PC-9 (cell line): ENCODE measurements around the gene TRAPPC10. TPM values are rescaled to one million over a fixed set of nuclear protein-coding genes. Genes with fewer than 3 reads are reported as not detected.

Experiments
- BruUV-seq: library from RNA; stranded (reverse); fragments of 400-500 nt; replicated peaks from 2 replicates; lab custom pipeline; 2021; lab: Mats Ljungman, UMichigan
- CTCF ChIA-PET: fragments of 300-600 bp; sonication (Branson Sonifier 250); formaldehyde crosslinking; loops from one replicate; lab custom pipeline; 2022; ENCODE audit warnings: antibody characterized with exemption; lab: Charles Lee
- POLR2A ChIA-PET: fragments of 300-600 bp; sonication (Branson Sonifier 250); formaldehyde crosslinking; loops from one replicate; lab custom pipeline; 2022; ENCODE audit warnings: antibody characterized with exemption; ENCODE audit not compliant: unreplicated experiment; lab: Charles Lee
- DNase-seq, 2 experiments: peaks; one replicate each; pipeline versions ENCODE4 v3.0.0 to v3.0.0-alpha.2; 2015 to 2022; ENCODE audit warnings: mixed read lengths in 1 of 2
- H2AFZ ChIP-seq: fragments of 200-600 bp; sonication (generic); 2 replicates; pipeline ENCODE4 v1.8.1; 2017; ENCODE audit warnings: antibody characterized with exemption
- H3F3A ChIP-seq: fragments of 200-600 bp; sonication (generic); 2 replicates; pipeline ENCODE4 v1.8.1; 2017; ENCODE audit warnings: antibody characterized with exemption, mild to moderate bottlenecking, low read depth; ENCODE audit not compliant: insufficient read depth
- H3K27ac ChIP-seq: fragments of 200-600 bp; sonication (generic); 2 replicates; pipeline ENCODE4 v1.6.1; 2016; ENCODE audit warnings: mixed run types
- H3K27me3 ChIP-seq: fragments of 200-600 bp; sonication (generic); 2 replicates; pipeline ENCODE4 v1.6.1; 2016; ENCODE audit warnings: low read depth, mixed run types; ENCODE audit not compliant: insufficient read depth
- H3K36me3 ChIP-seq: fragments of 200-600 bp; sonication (generic); 2 replicates; pipeline ENCODE4 v1.6.1; 2016; ENCODE audit warnings: low read depth, mixed run types
- H3K4me1 ChIP-seq: fragments of 200-600 bp; sonication (generic); replicated peaks from 2 replicates; pipeline ENCODE4 v1.6.1; 2016; ENCODE audit warnings: mixed run types; ENCODE audit not compliant: insufficient read depth
- H3K4me2 ChIP-seq: fragments of 200-600 bp; sonication (generic); 2 replicates; pipeline ENCODE4 v1.6.1; 2017; ENCODE audit warnings: mixed run types
- H3K4me3 ChIP-seq: fragments of 200-600 bp; sonication (generic); 2 replicates; pipeline ENCODE4 v1.6.1; 2016; ENCODE audit warnings: mixed run types
- H3K79me2 ChIP-seq: fragments of 200-600 bp; sonication (generic); 2 replicates; pipeline ENCODE4 v1.6.1; 2017; ENCODE audit warnings: low read depth, mixed run types
- H3K9me2 ChIP-seq: fragments of 200-600 bp; sonication (generic); 2 replicates; pipeline ENCODE4 v1.8.1; 2017; ENCODE audit warnings: mild to moderate bottlenecking; ENCODE audit not compliant: insufficient read depth
- H3K9me3 ChIP-seq: fragments of 200-600 bp; sonication (generic); 2 replicates; pipeline ENCODE4 v1.8.1; 2016; ENCODE audit warnings: low read depth; ENCODE audit not compliant: insufficient read depth
- H4K20me1 ChIP-seq: fragments of 200-600 bp; sonication (generic); 2 replicates; pipeline ENCODE4 v1.8.1; 2017; ENCODE audit not compliant: insufficient read depth
- CTCF ChIP-seq: fragments of 200-600 bp; sonication (generic); conservative IDR thresholded peaks from 2 replicates; pipeline ENCODE4 v1.6.1; 2017; ENCODE audit warnings: mixed run types, antibody characterized with exemption, mild to moderate bottlenecking, moderate library complexity
- EZH2 ChIP-seq: fragments of 200-600 bp; sonication (generic); IDR thresholded peaks from 2 replicates; pipeline ENCODE4 v1.8.0; 2017; ENCODE audit warnings: antibody characterized with exemption, low read depth
- intact Hi-C: fragments of 100-400 bp; cut with micrococcal nuclease; formaldehyde crosslinking; loops from one replicate; pipeline ENCODE4 v1.10.0; 2022; ENCODE audit not compliant: unreplicated experiment
- total RNA-seq: library from RNA; stranded (reverse); gene quantifications from 2 replicates; pipeline ENCODE4 v1.2.3, GENCODE V29; 2021

The TRAPPC10 gene
- total RNA-seq, 1 experiment from 2014 or later, result 27.2 TPM

- Histone ChIP-seq H3K36me3 (no peaks in the 10 kb centered on the region), H3K79me2 (no peaks in the 10 kb centered on the region), H3K27ac (no peak overlapping the region), H3F3A (no peaks in the 10 kb centered on the region), H3K4me3 (no peak overlapping the region), H3K27me3 (no peaks in the 10 kb centered on the region), H4K20me1 (no peaks in the 10 kb centered on the region), H3K4me1 (no peaks in the 10 kb centered on the region), H3K9me3 (no peaks in the 10 kb centered on the region), H2AFZ (no peak overlapping the region), H3K4me2 (no peak overlapping the region), H3K9me2 (no peaks in the 10 kb centered on the region)
- POLR2A ChIA-PET, result no interaction called here
- CTCF ChIA-PET, result no interaction called here
- no TSS peak for BruUV-seq
- DNase-seq, result no peak
- no peak for TF ChIP-seq CTCF
- no peak for TF ChIP-seq EZH2
- intact Hi-C loops, result no loop called here
Measured at GRCh38 chr21:43967981-43968380, 44.1 kb upstream of the TRAPPC10 start.

GRCh38 chr21:43968410-43969114 lies 43.5 kb upstream of the TRAPPC10 start:
- Histone ChIP-seq H2AFZ (no peak overlapping the region), H3K4me2 (no peak overlapping the region), H3K79me2 (no peaks in the 10 kb centered on the region), H3K27ac (no peak overlapping the region), H3K4me3 (no peak overlapping the region), H3K9me2 (no peaks in the 10 kb centered on the region), H3K9me3 (no peaks in the 10 kb centered on the region), H3F3A (no peaks in the 10 kb centered on the region), H3K27me3 (no peaks in the 10 kb centered on the region), H3K36me3 (no peaks in the 10 kb centered on the region), H3K4me1 (no peaks in the 10 kb centered on the region), H4K20me1 (no peaks in the 10 kb centered on the region)
- ChIA-PET POLR2A (no interaction called here), CTCF (no interaction called here)
- TF ChIP-seq CTCF (no peak), EZH2 (no peak)
- no peak for DNase-seq
- BruUV-seq, result no TSS peak
- intact Hi-C loops, result no loop called here

GRCh38 chr21:43969115-43969444 lies 43.0 kb upstream of the TRAPPC10 start:
- Histone ChIP-seq H3K36me3 (no peaks in the 10 kb centered on the region), H3K79me2 (no peaks in the 10 kb centered on the region), H3K9me3 (no peaks in the 10 kb centered on the region), H2AFZ (no peak overlapping the region), H3F3A (0 out of 2 replicates have a peak, but pooled peaks cover 2% of the 10 kb centered on the region), H3K4me1 (no peaks in the 10 kb centered on the region), H3K4me2 (no peak overlapping the region), H3K9me2 (no peaks in the 10 kb centered on the region), H3K27me3 (no peaks in the 10 kb centered on the region), H3K27ac (no peak overlapping the region), H3K4me3 (no peak overlapping the region), H4K20me1 (no peaks in the 10 kb centered on the region)
- no peak for DNase-seq
- no peak for TF ChIP-seq EZH2
- no peak for TF ChIP-seq CTCF
- intact Hi-C loops, result no loop called here
- no TSS peak for BruUV-seq
- CTCF ChIA-PET, result no interaction called here
- POLR2A ChIA-PET, result no interaction called here
